Measurements from ENCODE around the gene UGT1A1.

- TF ChIP-seq GATA2 (IDR thresholded peaks at IDR 0.05; ENCODE audit: low read depth, low read length) (no peak), GATA3 (IDR thresholded peaks at IDR 0.05; ENCODE audit: low read depth, low read length) (no peak)
Observed at GRCh38 chr2:233769260-233769659, 9.2 kb downstream of the UGT1A1 start.
